NAMALWA (cell line): ENCODE measurements around the gene OR2T10.
"Not testable (repeated sequence)": the region's sequence is repeated elsewhere in the genome, so short reads cannot be mapped to it uniquely, and the experiment has no call there.

Experiments
- DNase-seq: peaks from one replicate; pipeline ENCODE4 v3.0.0-alpha.2; 2015; ENCODE audit warnings: low spot score

The OR2T10 gene

DNA sequence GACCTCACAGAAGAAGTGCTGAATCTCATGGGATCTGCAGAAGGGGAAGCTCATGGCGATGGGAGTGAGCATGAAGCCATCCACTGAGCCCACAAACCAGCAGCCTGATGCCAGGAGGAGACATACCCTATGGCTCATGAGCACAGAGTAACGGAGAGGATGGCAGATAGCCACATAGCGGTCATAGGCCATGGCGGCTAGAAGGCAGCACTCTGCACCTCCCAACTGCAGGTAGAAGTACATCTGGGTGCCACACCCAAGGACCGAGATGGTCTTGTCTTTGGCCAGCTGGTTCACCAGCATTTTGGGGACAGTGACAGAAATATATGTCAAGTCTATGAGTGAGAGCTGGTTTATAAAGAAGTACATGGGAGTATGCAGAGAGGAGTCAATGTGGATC is 4.3 kb downstream of the OR2T10 start:
- DNase-seq, result no peak

DNA sequence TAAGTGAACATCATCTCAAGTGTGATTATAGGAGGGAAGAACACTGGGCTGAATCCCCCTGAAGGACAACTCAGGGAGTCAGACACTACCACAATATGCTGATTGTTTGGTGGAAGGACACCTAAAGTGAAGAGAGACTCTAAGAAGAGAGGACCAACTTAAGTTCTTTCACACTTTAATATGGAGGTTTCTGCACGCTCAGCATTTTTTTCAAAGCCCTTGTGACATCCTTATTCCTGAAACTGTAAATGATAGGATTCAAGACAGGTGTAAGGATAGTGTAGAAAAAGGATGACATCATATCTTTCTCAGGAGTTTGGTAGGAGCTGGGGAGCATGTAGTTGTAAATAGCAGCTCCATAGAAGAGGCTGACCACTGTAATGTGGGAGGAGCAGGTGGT is 4.8 kb downstream of the OR2T10 start:
- DNase-seq, result no peak

DNA sequence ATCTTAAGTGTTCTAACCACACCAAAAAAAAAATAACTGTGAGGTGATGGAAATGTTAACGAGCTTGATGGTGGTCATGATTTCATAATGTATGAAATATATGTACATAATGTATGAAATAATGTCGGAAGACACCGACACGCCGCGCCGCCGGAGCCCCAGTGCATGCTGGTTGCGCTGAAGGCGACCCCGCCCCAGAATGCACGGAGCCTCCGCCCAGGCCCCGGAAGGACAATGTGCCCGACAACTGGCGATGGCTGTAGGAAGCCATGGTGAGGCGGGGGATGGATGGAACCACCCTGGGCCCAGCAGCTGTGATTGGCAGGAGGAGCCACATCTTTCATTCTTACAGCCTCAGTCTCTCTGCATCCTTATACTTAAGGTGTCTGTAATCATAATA is 7.4 kb downstream of the OR2T10 start:
- no peak for DNase-seq

DNA sequence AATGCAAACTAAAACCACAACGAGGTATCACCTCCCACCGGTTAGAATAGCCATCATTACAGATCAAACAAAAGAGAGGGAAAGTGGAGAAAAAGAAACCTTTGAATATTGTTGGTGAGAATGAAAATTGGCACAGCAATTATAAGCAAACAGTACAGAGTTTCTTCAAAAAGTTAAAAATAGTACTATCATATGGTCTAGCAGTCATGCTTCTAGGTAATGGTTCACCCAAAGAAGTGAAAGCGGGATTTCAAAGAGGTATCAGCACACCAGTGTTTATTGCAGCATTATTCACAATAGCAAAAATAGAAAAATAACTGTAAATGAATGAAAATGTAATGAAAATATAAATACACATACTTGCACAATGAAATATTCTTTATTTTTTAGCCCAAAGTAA is 8.2 kb downstream of the OR2T10 start:
- no peak for DNase-seq

DNA sequence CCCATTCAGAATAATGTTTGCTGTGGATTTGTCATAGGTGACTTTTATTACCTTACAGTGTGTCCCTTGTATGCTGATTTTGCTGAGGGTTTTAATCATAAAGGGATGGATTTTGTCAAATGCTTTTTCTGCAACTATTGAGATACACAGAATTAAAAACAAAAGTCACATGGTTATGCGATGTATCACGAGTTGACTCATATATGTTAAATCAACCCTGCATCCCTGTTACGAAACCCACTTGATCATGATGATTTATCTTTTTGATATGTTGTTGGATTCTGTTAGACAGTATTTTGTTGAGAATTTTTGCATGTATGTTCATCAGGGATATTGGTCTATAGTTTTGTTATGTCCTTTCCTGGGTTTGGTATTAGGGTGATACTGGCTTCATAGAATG is 12.2 kb downstream of the OR2T10 start:
- no peak for DNase-seq

- DNase-seq, result no peak
Observed at GRCh38 chr1:248576260-248576980, 21.1 kb downstream of the OR2T10 start.

DNA sequence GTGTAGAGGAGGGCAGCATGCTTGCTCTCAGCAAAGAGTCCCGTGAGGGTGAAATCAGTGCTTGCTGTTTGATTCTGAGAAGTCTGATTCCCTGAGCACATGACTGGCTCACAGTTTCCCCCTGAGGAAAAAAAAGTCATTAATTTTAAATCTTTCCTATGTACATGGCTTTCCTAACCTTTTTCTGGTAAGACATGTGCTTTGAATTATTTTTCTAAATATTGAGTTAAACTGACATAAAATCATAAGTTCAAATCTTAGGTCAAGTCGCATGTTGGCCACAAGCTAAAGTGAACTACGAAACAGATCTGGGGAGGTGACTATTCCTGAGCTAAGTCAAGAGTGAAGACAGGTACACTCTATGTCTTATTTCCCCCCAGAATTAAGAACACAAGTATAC is 22.8 kb downstream of the OR2T10 start, which contains the start of gene OR2T34:
TSS of gene OR2T34 (minus strand) at position 101 of the 400 bp plus-strand sequence. CDS start at position 101, 0 bp downstream.
- DNase-seq, result not testable (repeated sequence)

GRCh38 chr1:248573856-248574255 is 23.6 kb downstream of the OR2T10 start:
- not testable (repeated sequence) for DNase-seq

DNA sequence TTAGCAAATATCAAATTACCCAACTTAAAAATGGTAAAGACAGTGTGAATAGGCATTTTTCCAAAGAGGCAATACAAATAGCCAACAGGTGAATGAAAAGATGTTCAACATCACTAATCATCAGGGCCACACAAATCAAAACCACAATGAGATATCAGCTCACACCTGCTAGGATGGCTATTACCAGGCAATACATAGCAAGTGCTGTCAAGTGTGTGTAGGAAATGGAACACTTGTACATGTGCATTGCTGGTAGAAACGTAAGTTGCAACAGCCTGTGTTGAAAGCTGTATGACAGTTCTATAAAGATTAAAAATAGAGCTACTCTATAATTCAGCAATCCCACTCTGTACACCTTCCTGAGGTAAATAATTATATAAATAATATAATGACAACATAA is 25.5 kb downstream of the OR2T10 start:
- DNase-seq, result not testable (repeated sequence)

GRCh38 chr1:248570811-248571210 is 26.7 kb downstream of the OR2T10 start:
- not testable (repeated sequence) for DNase-seq

- DNase-seq, result not testable (repeated sequence)
Observed at GRCh38 chr1:248569049-248569448, 28.5 kb downstream of the OR2T10 start.

- not testable (repeated sequence) for DNase-seq
Observed at GRCh38 chr1:248565530-248566373, 31.7 kb downstream of the OR2T10 start.

- DNase-seq, result not testable (repeated sequence)
Observed at GRCh38 chr1:248562672-248563071, 34.8 kb downstream of the OR2T10 start, which contains the start of gene OR2T29. OR2T29 (minus strand) TSS chr1:248562772; CDS start chr1:248559491, 3,281 bp downstream.

GRCh38 chr1:248551027-248551426 is 46.5 kb downstream of the OR2T10 start:
- not testable (repeated sequence) for DNase-seq

GRCh38 chr1:248547383-248547782 is 50.1 kb downstream of the OR2T10 start:
- not testable (repeated sequence) for DNase-seq
